Stomach (tissue), 4 donors: ENCODE data around the gene SLC25A51.

Experiments used
- EP300 ChIP-seq: sonication (generic); formaldehyde crosslinking; IDR thresholded peaks from one replicate; pipeline ENCODE4 v1.6.1; 2017; ENCODE audit warnings: antibody characterized with exemption
- POLR2A ChIP-seq, 4 donors: fragments of 450-650 bp; IDR thresholded peaks; one replicate each; pipeline ENCODE4 v1.6.1; 2016; ENCODE audit warnings: antibody characterized with exemption in 4 of 4, control low read depth in 2 of 4, mild to moderate bottlenecking in 1 of 4, moderate library complexity in 1 of 4
- POLR2AphosphoS5 ChIP-seq, 3 donors: sonication (generic); formaldehyde crosslinking; IDR thresholded peaks; one replicate each; pipeline ENCODE4 v1.6.1; 2016; ENCODE audit warnings: antibody characterized with exemption in 3 of 3
- TF ChIP-seq, protein P1 (sequence below), 7 experiments: fragments of 450-650 bp in 4 of 7; fragments of 200-600 bp in 3 of 7; sonication (generic) in 3 of 7; IDR thresholded peaks; one replicate each; pipeline ENCODE4 v1.5.1; 2016 to 2019; ENCODE audit warnings: antibody characterized with exemption in 7 of 7, control low read depth in 2 of 7, mild to moderate bottlenecking in 1 of 7

GRCh38 chr9:37946041-37946440, 42.1 kb upstream of the SLC25A51 start:
- TF ChIP-seq, protein P1, sequence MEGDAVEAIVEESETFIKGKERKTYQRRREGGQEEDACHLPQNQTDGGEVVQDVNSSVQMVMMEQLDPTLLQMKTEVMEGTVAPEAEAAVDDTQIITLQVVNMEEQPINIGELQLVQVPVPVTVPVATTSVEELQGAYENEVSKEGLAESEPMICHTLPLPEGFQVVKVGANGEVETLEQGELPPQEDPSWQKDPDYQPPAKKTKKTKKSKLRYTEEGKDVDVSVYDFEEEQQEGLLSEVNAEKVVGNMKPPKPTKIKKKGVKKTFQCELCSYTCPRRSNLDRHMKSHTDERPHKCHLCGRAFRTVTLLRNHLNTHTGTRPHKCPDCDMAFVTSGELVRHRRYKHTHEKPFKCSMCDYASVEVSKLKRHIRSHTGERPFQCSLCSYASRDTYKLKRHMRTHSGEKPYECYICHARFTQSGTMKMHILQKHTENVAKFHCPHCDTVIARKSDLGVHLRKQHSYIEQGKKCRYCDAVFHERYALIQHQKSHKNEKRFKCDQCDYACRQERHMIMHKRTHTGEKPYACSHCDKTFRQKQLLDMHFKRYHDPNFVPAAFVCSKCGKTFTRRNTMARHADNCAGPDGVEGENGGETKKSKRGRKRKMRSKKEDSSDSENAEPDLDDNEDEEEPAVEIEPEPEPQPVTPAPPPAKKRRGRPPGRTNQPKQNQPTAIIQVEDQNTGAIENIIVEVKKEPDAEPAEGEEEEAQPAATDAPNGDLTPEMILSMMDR (IDR thresholded peaks at IDR 0.05): no peak
- TF ChIP-seq POLR2AphosphoS5 (IDR thresholded peaks at IDR 0.05) (no peak), EP300 (no peak), POLR2A (IDR thresholded peaks at IDR 0.05) (no peak)
